Measurements from ENCODE around the gene LMTK3.

LMTK3 gene

GRCh38 chr19:48512504-48513288 lies 1.1 kb upstream of the LMTK3 start:
- peaks cover 18 to 42% of the 10 kb centered on the region in 2 donors for H3K27me3 ChIP-seq (ENCODE audit: control insufficient read depth in 1 of 2, insufficient read depth in 2 of 2, low read length in 2 of 2)
- no peak overlapping the region for H3K9ac ChIP-seq (ENCODE audit: low read length)
- H3K27ac ChIP-seq (ENCODE audit: low read depth, low read length) = no peak overlapping the region
- H3K4me1 ChIP-seq (ENCODE audit: insufficient read depth, low read length) = peaks cover 10% of the 10 kb centered on the region
- H3K36me3 ChIP-seq (ENCODE audit: insufficient read depth, low read length) = no peaks in the 10 kb centered on the region
- H3K9me3 ChIP-seq (ENCODE audit: low read length) = no peaks in the 10 kb centered on the region
- H3K4me3 ChIP-seq (ENCODE audit: low read depth in 1 of 2, low read length in 2 of 2) = no peak overlapping the region

GRCh38 chr19:48511321-48511731 lies 309 bp downstream of the LMTK3 start:
- Histone ChIP-seq H3K4me3 (ENCODE audit: low read depth in 1 of 2, low read length in 2 of 2) (no peak overlapping the region), H3K9ac (ENCODE audit: low read length) (no peak overlapping the region), H3K27ac (ENCODE audit: low read depth, low read length) (no peak overlapping the region), H3K27me3 (ENCODE audit: control insufficient read depth in 1 of 2, insufficient read depth in 2 of 2, low read length in 2 of 2) (peaks cover 18 to 42% of the 10 kb centered on the region in 2 donors), H3K36me3 (ENCODE audit: insufficient read depth, low read length) (no peaks in the 10 kb centered on the region), H3K4me1 (ENCODE audit: insufficient read depth, low read length) (peaks cover 10% of the 10 kb centered on the region), H3K9me3 (ENCODE audit: low read length) (no peaks in the 10 kb centered on the region)

- Histone ChIP-seq H3K27me3 (ENCODE audit: control insufficient read depth in 1 of 2, insufficient read depth in 2 of 2, low read length in 2 of 2) (peaks cover 18 to 42% of the 10 kb centered on the region in 2 donors), H3K27ac (ENCODE audit: low read depth, low read length) (no peak overlapping the region), H3K4me1 (ENCODE audit: insufficient read depth, low read length) (peaks cover 10% of the 10 kb centered on the region), H3K36me3 (ENCODE audit: insufficient read depth, low read length) (no peaks in the 10 kb centered on the region), H3K9ac (ENCODE audit: low read length) (no peak overlapping the region), H3K9me3 (ENCODE audit: low read length) (no peaks in the 10 kb centered on the region), H3K4me3 (ENCODE audit: low read depth in 1 of 2, low read length in 2 of 2) (no peak overlapping the region)
These were observed 990 bp downstream of the LMTK3 start for GRCh38 chr19:48510421-48511268.

GRCh38 chr19:48509467-48510194 lies 2.0 kb downstream of the LMTK3 start:
- H3K27ac ChIP-seq (ENCODE audit: low read depth, low read length) = no peak overlapping the region
- H3K27me3 ChIP-seq (ENCODE audit: control insufficient read depth in 1 of 2, insufficient read depth in 2 of 2, low read length in 2 of 2) = peaks cover 18 to 42% of the 10 kb centered on the region in 2 donors
- no peak overlapping the region for H3K4me3 ChIP-seq (ENCODE audit: low read depth in 1 of 2, low read length in 2 of 2)
- no peaks in the 10 kb centered on the region for H3K36me3 ChIP-seq (ENCODE audit: insufficient read depth, low read length)
- peaks cover 10% of the 10 kb centered on the region for H3K4me1 ChIP-seq (ENCODE audit: insufficient read depth, low read length)
- no peak overlapping the region for H3K9ac ChIP-seq (ENCODE audit: low read length)
- no peaks in the 10 kb centered on the region for H3K9me3 ChIP-seq (ENCODE audit: low read length)

GRCh38 chr19:48508729-48509411 lies 2.8 kb downstream of the LMTK3 start:
- Histone ChIP-seq H3K9me3 (ENCODE audit: low read length) (no peaks in the 10 kb centered on the region), H3K27ac (ENCODE audit: low read depth, low read length) (no peak overlapping the region), H3K9ac (ENCODE audit: low read length) (no peak overlapping the region), H3K4me1 (ENCODE audit: insufficient read depth, low read length) (peaks cover 7% of the 10 kb centered on the region), H3K36me3 (ENCODE audit: insufficient read depth, low read length) (no peaks in the 10 kb centered on the region), H3K27me3 (ENCODE audit: control insufficient read depth in 1 of 2, insufficient read depth in 2 of 2, low read length in 2 of 2) (peaks cover 18 to 40% of the 10 kb centered on the region in 2 donors), H3K4me3 (ENCODE audit: low read depth in 1 of 2, low read length in 2 of 2) (no peak overlapping the region)

- Histone ChIP-seq H3K36me3 (ENCODE audit: insufficient read depth, low read length) (no peaks in the 10 kb centered on the region), H3K4me3 (ENCODE audit: low read depth in 1 of 2, low read length in 2 of 2) (no peak overlapping the region), H3K9ac (ENCODE audit: low read length) (no peak overlapping the region), H3K27ac (ENCODE audit: low read depth, low read length) (no peak overlapping the region), H3K27me3 (ENCODE audit: control insufficient read depth in 1 of 2, insufficient read depth in 2 of 2, low read length in 2 of 2) (peaks cover 11 to 31% of the 10 kb centered on the region in 2 donors), H3K9me3 (ENCODE audit: low read length) (no peaks in the 10 kb centered on the region), H3K4me1 (ENCODE audit: insufficient read depth, low read length) (peaks cover 7% of the 10 kb centered on the region)
These were observed 3.7 kb downstream of the LMTK3 start for GRCh38 chr19:48507911-48508439.

GRCh38 chr19:48506138-48506733 lies 5.4 kb downstream of the LMTK3 start:
- H3K9me3 ChIP-seq (ENCODE audit: low read length) = no peaks in the 10 kb centered on the region
- H3K27me3 ChIP-seq (ENCODE audit: control insufficient read depth in 1 of 2, insufficient read depth in 2 of 2, low read length in 2 of 2) = peaks cover 4 to 28% of the 10 kb centered on the region in 2 donors
- no peaks in the 10 kb centered on the region for H3K36me3 ChIP-seq (ENCODE audit: insufficient read depth, low read length)

GRCh38 chr19:48502350-48503018 lies 9.2 kb downstream of the LMTK3 start:
- no peaks in the 10 kb centered on the region for H3K36me3 ChIP-seq (ENCODE audit: insufficient read depth, low read length)
- H3K4me1 ChIP-seq (ENCODE audit: insufficient read depth, low read length) = no peaks in the 10 kb centered on the region
- peaks cover 4 to 52% of the 10 kb centered on the region in 2 donors for H3K27me3 ChIP-seq (ENCODE audit: control insufficient read depth in 1 of 2, insufficient read depth in 2 of 2, low read length in 2 of 2)
- no peak overlapping the region for H3K4me3 ChIP-seq (ENCODE audit: low read depth in 1 of 2, low read length in 2 of 2)
- H3K9me3 ChIP-seq (ENCODE audit: low read length) = no peaks in the 10 kb centered on the region
- H3K27ac ChIP-seq (ENCODE audit: low read depth, low read length) = no peak overlapping the region
- H3K9ac ChIP-seq (ENCODE audit: low read length) = no peak overlapping the region

More at GRCh38 chr19:48506138-48506733, 5.4 kb downstream of the LMTK3 start:
- Histone ChIP-seq H3K4me1 (ENCODE audit: insufficient read depth, low read length) (peaks cover 7% of the 10 kb centered on the region), H3K27ac (ENCODE audit: low read depth, low read length) (no peak overlapping the region), H3K4me3 (ENCODE audit: low read depth in 1 of 2, low read length in 2 of 2) (no peak overlapping the region), H3K9ac (ENCODE audit: low read length) (no peak overlapping the region)

- H3K4me1 ChIP-seq (ENCODE audit: insufficient read depth, low read length) = no peaks in the 10 kb centered on the region
- no peaks in the 10 kb centered on the region for H3K36me3 ChIP-seq (ENCODE audit: insufficient read depth, low read length)
- no peak overlapping the region for H3K4me3 ChIP-seq (ENCODE audit: low read depth in 1 of 2, low read length in 2 of 2)
- H3K27me3 ChIP-seq (ENCODE audit: control insufficient read depth in 1 of 2, insufficient read depth in 2 of 2, low read length in 2 of 2) = peaks cover 4 to 59% of the 10 kb centered on the region in 2 donors
- no peak overlapping the region for H3K9ac ChIP-seq (ENCODE audit: low read length)
- H3K9me3 ChIP-seq (ENCODE audit: low read length) = no peaks in the 10 kb centered on the region
- H3K27ac ChIP-seq (ENCODE audit: low read depth, low read length) = no peak overlapping the region
These were observed 9.9 kb downstream of the LMTK3 start for GRCh38 chr19:48501494-48502349.

Measured in muscle layer of colon (tissue), 2 donors.